Prostate gland (tissue), 2 donors: ENCODE data around the gene SLAIN2. TPM values are rescaled to one million over a fixed set of nuclear protein-coding genes. Genes with fewer than 3 reads are reported as not detected.
"Not testable (repeated sequence)": the region's sequence is repeated elsewhere in the genome, so short reads cannot be mapped to it uniquely, and the experiment has no call there.

Experiments
- DNase-seq: peaks from one replicate; pipeline ENCODE4 v3.0.0-alpha.2; 2019; ENCODE audit warnings: low spot score
- H3K27ac ChIP-seq, 2 donors: fragments of 200-600 bp; sonication (generic); 2 replicates each; pipeline ENCODE4 v1.5.1; 2017 to 2019
- H3K27me3 ChIP-seq: fragments of 200-600 bp; sonication (generic); replicated peaks from 2 replicates; pipeline ENCODE4 v1.5.1; 2019; ENCODE audit not compliant: insufficient read depth
- H3K36me3 ChIP-seq, 2 donors: fragments of 200-600 bp; sonication (generic); 1 replicate in 1 of 2; 2 replicates in 1 of 2; pipeline versions ENCODE4 v1.5.1 to v1.8.1; 2017 to 2019
- H3K4me1 ChIP-seq: fragments of 200-600 bp; sonication (generic); replicated peaks from 2 replicates; pipeline ENCODE4 v1.5.1; 2019
- H3K4me3 ChIP-seq, 2 donors: fragments of 200-600 bp; sonication (generic); 2 replicates each; pipeline ENCODE4 v1.5.1; 2017 to 2019
- H3K9me3 ChIP-seq: fragments of 200-600 bp; sonication (generic); 2 replicates; pipeline ENCODE4 v1.5.1; 2017
- CTCF ChIP-seq, 4 experiments: fragments of 200-600 bp in 2 of 4; fragments of 450-650 bp in 2 of 4; sonication (generic) in 2 of 4; IDR thresholded peaks; 1 replicate in 3 of 4; 2 replicates in 1 of 4; pipeline ENCODE4 v1.5.1; 2016 to 2019; ENCODE audit warnings: antibody characterized with exemption in 4 of 4, mild to moderate bottlenecking in 2 of 4, moderate library complexity in 2 of 4
- POLR2A ChIP-seq: fragments of 450-650 bp; IDR thresholded peaks from one replicate; pipeline ENCODE4 v1.6.1; 2016; ENCODE audit warnings: antibody characterized with exemption, mild to moderate bottlenecking
- POLR2AphosphoS5 ChIP-seq: sonication (generic); formaldehyde crosslinking; IDR thresholded peaks from one replicate; pipeline ENCODE4 v1.6.1; 2017; ENCODE audit warnings: antibody characterized with exemption
- WGBS: methylation state at CpG from one replicate; pipeline ENCODE4 v1.1.5; 2018; 5-methylcytosine and 5-hydroxymethylcytosine counted together
- intact Hi-C: fragments of 100-400 bp; cut with DNase I; formaldehyde crosslinking; loops from one replicate; pipeline ENCODE4 v1.14.2; 2022
- total RNA-seq, 2 donors: library from RNA; depleted of rRNA; stranded (reverse); fragments of >200 nt; gene quantifications; one replicate each; pipeline ENCODE4 v1.1.0, GENCODE V29; 2016

The SLAIN2 gene
- total RNA-seq, 2 donors from 2014 or later: 95.1 to 119 TPM

GRCh38 chr4:48311896-48312295 lies 29.4 kb upstream of the SLAIN2 start:
- 85% methylated on average over 3 of the region's 3 CpGs for WGBS
- no peaks in the 10 kb centered on the region for H3K9me3 ChIP-seq
- no peaks in the 10 kb centered on the region for H3K27me3 ChIP-seq
- no peaks in the 10 kb centered on the region for H3K4me1 ChIP-seq
- DNase-seq: no peak
- no peak overlapping the region for H3K27ac ChIP-seq
- no peak for TF ChIP-seq POLR2AphosphoS5
- TF ChIP-seq CTCF (IDR thresholded peaks at IDR 0.05): no peak
- no peak for TF ChIP-seq POLR2A
- H3K36me3 ChIP-seq: no peaks in the 10 kb centered on the region
- H3K4me3 ChIP-seq: no peak overlapping the region
- intact Hi-C loops: no loop called here

- H3K4me3 ChIP-seq, H3K36me3 ChIP-seq, intact Hi-C loops, DNase-seq, H3K27ac ChIP-seq, H3K9me3 ChIP-seq, H3K27me3 ChIP-seq, H3K4me1 ChIP-seq: not testable (repeated sequence)
Observed at GRCh38 chr4:48314746-48315145, 26.6 kb upstream of the SLAIN2 start.

- TF ChIP-seq POLR2AphosphoS5 (no peak), CTCF (IDR thresholded peaks at IDR 0.05) (peak; percentile 20 to 63 (median 55)), POLR2A (no peak)
- Histone ChIP-seq H3K4me1 (no peaks in the 10 kb centered on the region), H3K27me3 (no peaks in the 10 kb centered on the region), H3K9me3 (no peaks in the 10 kb centered on the region), H3K27ac (no peak overlapping the region), H3K4me3 (no peak overlapping the region), H3K36me3 (no peaks in the 10 kb centered on the region)
- intact Hi-C loops: no loop called here
- peak; percentile 17 for DNase-seq
- 50% methylated on average over 7 of the region's 7 CpGs for WGBS
Observed at GRCh38 chr4:48315728-48316630, 25.4 kb upstream of the SLAIN2 start.

- no peak for TF ChIP-seq POLR2A
- TF ChIP-seq CTCF (IDR thresholded peaks at IDR 0.05): no peak
- no peak for TF ChIP-seq POLR2AphosphoS5
- H3K4me3 ChIP-seq: no peak overlapping the region
- intact Hi-C loops: no loop called here
- H3K36me3 ChIP-seq: no peaks in the 10 kb centered on the region
- H3K27ac ChIP-seq: no peak overlapping the region
- no peak for DNase-seq
- 83% methylated on average over 2 of the region's 2 CpGs for WGBS
- no peaks in the 10 kb centered on the region for H3K9me3 ChIP-seq
- no peaks in the 10 kb centered on the region for H3K27me3 ChIP-seq
- no peaks in the 10 kb centered on the region for H3K4me1 ChIP-seq
Observed at GRCh38 chr4:48321312-48321711, 20.0 kb upstream of the SLAIN2 start.

GRCh38 chr4:48322063-48322462 lies 19.3 kb upstream of the SLAIN2 start:
- H3K27ac ChIP-seq: no peak overlapping the region
- no peak overlapping the region for H3K4me3 ChIP-seq
- DNase-seq: no peak
- no peaks in the 10 kb centered on the region for H3K9me3 ChIP-seq
- H3K4me1 ChIP-seq: no peaks in the 10 kb centered on the region
- H3K27me3 ChIP-seq: no peaks in the 10 kb centered on the region
- TF ChIP-seq POLR2AphosphoS5 (no peak), CTCF (IDR thresholded peaks at IDR 0.05) (no peak), POLR2A (no peak)
- WGBS: 98% methylated on average over 2 of the region's 2 CpGs
- no peaks in the 10 kb centered on the region for H3K36me3 ChIP-seq
- intact Hi-C loops: no loop called here
